GM23248 (cell line): ENCODE data around the gene SLC16A12. TPM values are rescaled to one million over a fixed set of nuclear protein-coding genes. Genes with fewer than 3 reads are reported as not detected.

Experiments used
- DNase-seq: peaks from one replicate; pipeline ENCODE4 v3.0.0-alpha.2; 2015
- H2AFZ ChIP-seq: fragments of 200-600 bp; sonication (generic); 2 replicates; pipeline ENCODE4 v1.6.1; 2016; ENCODE audit warnings: antibody characterized with exemption
- H3F3A ChIP-seq: fragments of 200-600 bp; sonication (generic); 2 replicates; pipeline ENCODE4 v1.6.1; 2016; ENCODE audit warnings: mild to moderate bottlenecking, antibody characterized with exemption, mixed run types; ENCODE audit not compliant: insufficient read depth
- H3K27ac ChIP-seq: fragments of 200-600 bp; sonication (generic); 2 replicates; pipeline ENCODE4 v1.5.1; 2016; ENCODE audit warnings: mild to moderate bottlenecking
- H3K27me3 ChIP-seq: fragments of 200-600 bp; sonication (generic); replicated peaks from 2 replicates; pipeline ENCODE4 v1.6.1; 2016; ENCODE audit warnings: mild to moderate bottlenecking; ENCODE audit not compliant: insufficient read depth
- H3K36me3 ChIP-seq: fragments of 200-600 bp; sonication (generic); 2 replicates; pipeline ENCODE4 v1.6.1; 2016; ENCODE audit warnings: low read depth, mild to moderate bottlenecking
- H3K4me1 ChIP-seq: fragments of 200-600 bp; sonication (generic); 2 replicates; pipeline ENCODE4 v1.6.1; 2016; ENCODE audit warnings: mild to moderate bottlenecking; ENCODE audit not compliant: insufficient read depth
- H3K4me2 ChIP-seq: fragments of 200-600 bp; sonication (generic); one replicate; pipeline ENCODE4 v1.6.1; 2016; ENCODE audit warnings: mild to moderate bottlenecking; ENCODE audit not compliant: unreplicated experiment
- H3K4me3 ChIP-seq: fragments of 200-600 bp; sonication (generic); 2 replicates; pipeline ENCODE4 v1.5.1; 2016; ENCODE audit warnings: mild to moderate bottlenecking
- H3K79me2 ChIP-seq: fragments of 200-600 bp; sonication (generic); 2 replicates; pipeline ENCODE4 v1.6.1; 2016; ENCODE audit warnings: mild to moderate bottlenecking; ENCODE audit not compliant: insufficient read depth
- H3K9ac ChIP-seq: fragments of 200-600 bp; sonication (generic); 2 replicates; pipeline ENCODE4 v1.6.1; 2016; ENCODE audit warnings: mild to moderate bottlenecking
- H3K9me2 ChIP-seq: fragments of 200-600 bp; sonication (generic); 2 replicates; pipeline ENCODE4 v1.6.1; 2016; ENCODE audit warnings: mixed run types, mild to moderate bottlenecking, moderate library complexity; ENCODE audit not compliant: insufficient read depth
- H3K9me3 ChIP-seq: fragments of 200-600 bp; sonication (generic); one replicate; pipeline ENCODE4 v1.6.1; 2017; ENCODE audit warnings: low read depth
- H4K20me1 ChIP-seq: fragments of 200-600 bp; sonication (generic); 2 replicates; pipeline ENCODE4 v1.6.0; 2016; ENCODE audit not compliant: insufficient read depth
- EZH2 ChIP-seq: fragments of 200-600 bp; sonication (generic); IDR thresholded peaks from 2 replicates; pipeline ENCODE4 v1.6.1; 2018; ENCODE audit warnings: antibody characterized with exemption, mild to moderate bottlenecking; ENCODE audit not compliant: insufficient read depth, poor library complexity, severe bottlenecking
- EZH2phosphoT487 ChIP-seq: fragments of 200-600 bp; sonication (generic); IDR thresholded peaks from 2 replicates; pipeline ENCODE4 v1.6.1; 2018; ENCODE audit warnings: antibody characterized with exemption, moderate library complexity, mild to moderate bottlenecking, low read depth; ENCODE audit not compliant: insufficient read depth
- WGBS, 2 experiments: methylation state at CpG; one replicate each; pipeline ENCODE4 v1.1.6; 2015 to 2017; ENCODE audit warnings: low lambda C conversion rate in 2 of 2, low coverage in 1 of 2; ENCODE audit errors: missing lambda C conversion rate in 2 of 2; 5-methylcytosine and 5-hydroxymethylcytosine counted together
- in situ Hi-C: fragments of 300-500 bp; cut with MboI; formaldehyde crosslinking; loops from 2 replicates; pipeline ENCODE4 v1.15.0; 2020
- polyA plus RNA-seq: library from polyadenylated mRNA; unstranded; fragments of >200 nt; fragmentation: Nextera tagmentation; extraction: Ambion mirVana; gene quantifications from 2 replicates; pipeline ENCODE4 v1.2.1, GENCODE V29; 2016
- total RNA-seq: library from RNA; depleted of rRNA; stranded (reverse); fragments of >200 nt; shearing (Covaris generic); gene quantifications from 2 replicates; pipeline ENCODE4 v1.2.3, GENCODE V29; 2014

Gene SLC16A12
- total and polyA plus RNA-seq, 2 experiments from 2014 or later, result not detected

DNA sequence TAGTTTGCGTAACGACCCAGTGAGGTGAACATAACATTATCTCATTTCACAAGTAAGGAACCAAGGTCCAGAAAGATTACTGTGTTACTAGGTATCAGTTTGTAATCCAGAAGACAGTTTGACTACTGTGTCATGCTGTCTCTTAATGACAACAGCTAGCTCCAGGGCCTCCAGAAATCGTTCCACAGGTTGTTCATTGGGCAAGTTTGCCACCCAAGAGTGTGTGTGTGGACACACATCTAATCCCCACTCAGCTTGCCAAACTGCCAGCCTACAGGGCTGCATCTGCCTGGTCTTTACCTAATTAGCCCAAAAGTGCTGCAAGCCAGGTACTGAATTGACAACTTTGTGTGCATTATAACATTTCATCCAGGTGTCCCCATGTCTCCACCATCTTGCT lies 27.9 kb upstream of the SLC16A12 start:
- H3K36me3 ChIP-seq, result no peaks in the 10 kb centered on the region
- H3K4me1 ChIP-seq, result peaks cover 13% of the 10 kb centered on the region
- H4K20me1 ChIP-seq, result no peaks in the 10 kb centered on the region
- H3K27me3 ChIP-seq, result no peaks in the 10 kb centered on the region
- no peak overlapping the region for H2AFZ ChIP-seq
- peaks cover 11% of the 10 kb centered on the region; the same call in 1 of the 2 replicates for H3F3A ChIP-seq
- in situ Hi-C loops, result no loop called here
- H3K9me2 ChIP-seq, result no peaks in the 10 kb centered on the region
- 99 to 100% methylated on average over 3 of the region's 3 CpGs for WGBS, 2 experiments
- H3K4me2 ChIP-seq, result no peak overlapping the region
- H3K79me2 ChIP-seq, result no peaks in the 10 kb centered on the region
- no peak for DNase-seq
- no peaks in the 10 kb centered on the region for H3K9me3 ChIP-seq
- TF ChIP-seq EZH2phosphoT487, result no peak
- TF ChIP-seq EZH2, result no peak
- H3K27ac ChIP-seq, result no peak overlapping the region
- no peak overlapping the region for H3K4me3 ChIP-seq
- H3K9ac ChIP-seq, result no peak overlapping the region

DNA sequence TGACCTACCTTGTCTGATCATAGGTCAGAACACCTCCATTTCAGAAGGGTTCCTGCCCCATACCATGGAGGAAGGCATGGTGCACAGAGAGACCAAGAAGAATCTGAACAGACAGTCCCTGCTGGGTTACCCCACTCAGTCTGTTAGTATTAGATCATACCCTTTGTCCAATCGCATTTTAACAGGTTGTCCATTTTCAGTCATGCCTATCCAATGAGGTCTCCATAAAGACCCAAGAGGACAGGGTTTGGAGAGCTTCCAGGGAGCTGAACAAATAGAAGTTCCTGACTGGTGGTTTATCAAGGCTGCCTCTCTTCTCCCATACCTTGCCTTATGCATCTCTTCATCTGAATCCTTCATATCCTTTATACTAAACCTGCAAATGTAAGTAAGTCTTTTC lies 21.2 kb upstream of the SLC16A12 start:
- no peak for DNase-seq
- in situ Hi-C loops, result loop anchor here (10.0 kb wide), 1 partner anchor 302 kb away; the partner anchor contains the start of gene LIPA
- H3K4me2 ChIP-seq, result no peak overlapping the region
- no peaks in the 10 kb centered on the region for H3K79me2 ChIP-seq
- no peak overlapping the region for H2AFZ ChIP-seq
- H3K4me3 ChIP-seq, result no peak overlapping the region
- H3K9ac ChIP-seq, result no peak overlapping the region
- WGBS, 2 experiments, result 94 to 95% methylated on average over 1 of the region's 1 CpG
- no peaks in the 10 kb centered on the region for H3K9me2 ChIP-seq
- peaks cover 8% of the 10 kb centered on the region; the same call in 1 of the 2 replicates for H3K27me3 ChIP-seq
- H3K9me3 ChIP-seq, result no peaks in the 10 kb centered on the region
- H4K20me1 ChIP-seq, result no peaks in the 10 kb centered on the region
- no peaks in the 10 kb centered on the region for H3K36me3 ChIP-seq
- no peaks in the 10 kb centered on the region for H3F3A ChIP-seq
- no peak overlapping the region for H3K27ac ChIP-seq
- H3K4me1 ChIP-seq, result peaks cover 14% of the 10 kb centered on the region
- TF ChIP-seq EZH2 (no peak), EZH2phosphoT487 (no peak)

DNA sequence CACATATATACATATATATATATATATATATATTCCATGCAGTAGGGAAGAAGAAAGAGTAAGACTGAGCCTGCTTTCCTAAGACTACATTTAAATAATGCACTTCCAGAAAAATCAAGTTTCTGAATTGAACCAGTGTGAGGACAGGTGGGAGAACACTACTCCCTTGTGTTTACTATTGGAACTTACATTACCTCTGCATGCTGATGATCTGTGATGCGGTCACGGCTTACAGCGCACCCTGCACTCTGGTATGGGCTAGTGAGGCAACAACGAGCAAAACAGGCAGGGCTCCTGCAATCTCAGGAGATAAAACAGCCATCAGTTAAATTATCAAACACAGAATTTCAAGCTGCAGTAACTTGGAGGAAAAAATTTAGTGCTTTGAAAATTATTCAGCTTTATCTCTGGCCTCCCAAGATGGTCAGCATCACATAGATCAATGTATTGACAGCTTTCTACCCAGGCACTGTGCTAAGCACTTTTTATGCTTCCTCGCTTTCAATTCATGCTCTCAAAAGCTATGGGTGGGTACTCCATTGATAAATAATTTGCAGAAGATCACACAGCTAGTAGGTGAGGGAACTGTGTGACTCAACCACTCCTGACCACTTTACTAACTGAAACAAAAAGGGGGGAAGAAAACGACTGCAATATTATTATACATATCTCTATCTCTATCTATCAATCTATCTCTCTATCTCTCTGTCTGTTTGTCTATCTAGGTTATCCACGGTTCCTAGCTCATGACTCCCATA lies 20.5 kb upstream of the SLC16A12 start:
- Histone ChIP-seq H3K36me3 (no peaks in the 10 kb centered on the region), H3F3A (no peaks in the 10 kb centered on the region), H3K4me1 (peaks cover 14% of the 10 kb centered on the region), H3K9me2 (no peaks in the 10 kb centered on the region), H3K4me3 (no peak overlapping the region), H3K27ac (no peak overlapping the region), H3K4me2 (no peak overlapping the region), H4K20me1 (no peaks in the 10 kb centered on the region), H3K9ac (no peak overlapping the region), H2AFZ (no peak overlapping the region), H3K9me3 (no peaks in the 10 kb centered on the region), H3K27me3 (peaks cover 8% of the 10 kb centered on the region; the same call in 1 of the 2 replicates), H3K79me2 (no peaks in the 10 kb centered on the region)
- 92% methylated on average over 7 of the region's 7 CpGs for WGBS, 2 experiments
- TF ChIP-seq EZH2, result no peak
- no peak for DNase-seq
- in situ Hi-C loops, result loop anchor here (10.0 kb wide), 1 partner anchor 301 kb away; the partner anchor contains the start of gene LIPA

DNA sequence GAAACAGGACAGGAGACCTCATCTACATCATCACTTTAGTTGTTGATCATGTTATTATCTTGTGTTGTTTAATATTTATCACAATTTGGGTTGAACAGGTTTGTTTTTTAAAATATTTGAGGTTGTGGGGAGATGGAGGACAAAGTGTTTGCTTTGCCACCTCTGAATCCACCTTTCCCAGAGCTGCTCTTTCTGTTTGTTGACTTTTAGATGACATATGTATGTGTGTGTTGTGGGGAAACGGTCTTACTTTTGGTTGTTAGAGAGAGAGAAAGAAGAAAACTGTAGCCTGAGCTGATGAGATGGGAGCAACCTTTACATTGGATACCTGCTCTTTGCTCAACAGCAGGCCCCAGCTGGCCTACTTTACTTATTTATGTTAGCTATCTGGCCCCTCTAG lies 19.0 kb upstream of the SLC16A12 start:
- H3F3A ChIP-seq, result no peaks in the 10 kb centered on the region
- H3K9me3 ChIP-seq, result no peaks in the 10 kb centered on the region
- H3K36me3 ChIP-seq, result no peaks in the 10 kb centered on the region
- H3K79me2 ChIP-seq, result no peaks in the 10 kb centered on the region
- TF ChIP-seq EZH2phosphoT487 (no peak), EZH2 (no peak)
- no peaks in the 10 kb centered on the region for H4K20me1 ChIP-seq
- H3K4me1 ChIP-seq, result peaks cover 14% of the 10 kb centered on the region
- no peak overlapping the region for H3K9ac ChIP-seq
- H3K4me2 ChIP-seq, result no peak overlapping the region
- H2AFZ ChIP-seq, result no peak overlapping the region
- in situ Hi-C loops, result loop anchor here (5.0 to 10.0 kb wide), 2 partner anchors 122 to 300 kb away; partner anchors contain the start of gene LIPA
- peaks cover 14% of the 10 kb centered on the region; the same call in 1 of the 2 replicates for H3K27me3 ChIP-seq
- 95 to 100% methylated on average over 1 of the region's 1 CpG for WGBS, 2 experiments
- DNase-seq, result no peak
- no peak overlapping the region for H3K27ac ChIP-seq
- H3K4me3 ChIP-seq, result no peak overlapping the region
- H3K9me2 ChIP-seq, result no peaks in the 10 kb centered on the region
